Measurements from ENCODE around the gene KCNQ1. TPM values are rescaled to one million over a fixed set of nuclear protein-coding genes. Genes with fewer than 3 reads are reported as not detected.
A peak's percentile ranks its signal among the peaks of the same experiment; 100 is the strongest.

The KCNQ1 gene
- total RNA-seq, 1 experiment from 2014 or later: 2.3 TPM

- H3K9ac ChIP-seq (ENCODE audit: extremely low read depth, insufficient read length, low read length): no peak overlapping the region
- no peak overlapping the region for H3K27ac ChIP-seq (ENCODE audit: insufficient read length, low read depth, low read length)
- no peak overlapping the region for H3K4me2 ChIP-seq (ENCODE audit: insufficient read depth, insufficient read length, low read length)
- H2AK5ac ChIP-seq (ENCODE audit: insufficient read length, low read length): no peak overlapping the region
- H3K23me2 ChIP-seq (ENCODE audit: insufficient read length, low read depth, low read length, poor library complexity, severe bottlenecking): no peaks in the 10 kb centered on the region
- no peak overlapping the region for H3K4ac ChIP-seq (ENCODE audit: low read depth, low read length)
- H3K9me3 Mint-ChIP-seq: no peaks in the 10 kb centered on the region
- no peak overlapping the region for H2BK5ac ChIP-seq (ENCODE audit: insufficient read length, low read length)
- no peak for DNase-seq
- no peaks in the 10 kb centered on the region for H4K20me1 ChIP-seq (ENCODE audit: control insufficient read depth, insufficient read depth, insufficient read length)
- H3K14ac ChIP-seq (ENCODE audit: insufficient read depth, low read length): no peak overlapping the region
- H3K18ac ChIP-seq (ENCODE audit: insufficient read length, low read depth, low read length): no peak overlapping the region
- no CpG with 5 or more reads among the region's 33 CpGs for WGBS (ENCODE audit: extremely low coverage, insufficient read length, low lambda C conversion rate)
- no peaks in the 10 kb centered on the region for H3K4me1 ChIP-seq (ENCODE audit: insufficient read depth, low read length)
- no peak overlapping the region for H3K23ac ChIP-seq (ENCODE audit: insufficient read length, low read depth, low read length)
- H3K27ac Mint-ChIP-seq: peak overlapping the region in 1 of 3 experiments; percentile 31; a peak in 1 of 7 replicates
- H3K9me3 ChIP-seq (ENCODE audit: control insufficient read depth, low read depth, low read length): no peaks in the 10 kb centered on the region
- TF ChIP-seq CTCF (conservative IDR thresholded peaks at IDR 0.05): no peak
- H3K36me3 Mint-ChIP-seq (ENCODE audit: insufficient read depth in 1 of 3, low read depth in 3 of 3): no peaks in the 10 kb centered on the region
- H4K8ac ChIP-seq (replicated peaks; ENCODE audit: insufficient read length, low read depth, low read length): no peak overlapping the region
- H2BK120ac ChIP-seq (ENCODE audit: low read depth, low read length, poor library complexity, severe bottlenecking): no peak overlapping the region
- H4K91ac ChIP-seq (ENCODE audit: insufficient read length, low read depth, low read length): no peak overlapping the region
- no peaks in the 10 kb centered on the region for H3K79me2 ChIP-seq (ENCODE audit: insufficient read depth, low read length)
- H3K4me1 Mint-ChIP-seq: peaks cover 0 to 2% of the 10 kb centered on the region in 2 experiments; a peak in 1 of 4 replicates
- no peaks in the 10 kb centered on the region for H3K79me1 ChIP-seq (ENCODE audit: insufficient read depth, low read depth, low read length, poor library complexity, severe bottlenecking)
- no peak overlapping the region for H2BK15ac ChIP-seq (ENCODE audit: low read depth, low read length)
- no peak overlapping the region for H2AFZ ChIP-seq (ENCODE audit: low read length)
- no peak overlapping the region for H2BK12ac ChIP-seq (ENCODE audit: insufficient read length, low read depth, low read length)
- H3K4me3 Mint-ChIP-seq: no peak overlapping the region; a peak in 1 of 5 replicates
- H2BK20ac ChIP-seq (ENCODE audit: low read depth, low read length, poor library complexity, severe bottlenecking): no peak overlapping the region
- no peak overlapping the region for H3K56ac ChIP-seq (ENCODE audit: insufficient read length, low read depth, low read length)
- H3K27me3 Mint-ChIP-seq (ENCODE audit: low read depth): peaks cover 67% of the 10 kb centered on the region
- H3K27me3 ChIP-seq (ENCODE audit: insufficient read depth, low read length): no peaks in the 10 kb centered on the region; the same call in 1 of the 2 replicates
- H3T11ph ChIP-seq (ENCODE audit: low read length): no peak overlapping the region
- no peak overlapping the region for H4K5ac ChIP-seq (ENCODE audit: insufficient read length, low read depth, low read length)
Observed at GRCh38 chr11:2572491-2573239, 127.9 kb downstream of the KCNQ1 start.

Measured in H9 (cell line).